HL-60 (cell line): Measurements from ENCODE around the gene LVRN.

Source experiments
- CTCF ChIP-seq: IDR thresholded peaks from one replicate; pipeline ENCODE4 v1.5.1; 2011; ENCODE audit warnings: low read length, control low read depth, inconsistent platforms; ENCODE audit not compliant: insufficient read depth
- GABPA ChIP-seq: IDR thresholded peaks from 2 replicates; pipeline ENCODE4 v1.6.1; 2012; ENCODE audit warnings: low read depth
- POLR2AphosphoS5 ChIP-seq: IDR thresholded peaks from 2 replicates; pipeline ENCODE4 v1.6.1; 2012; ENCODE audit warnings: low read depth

DNA sequence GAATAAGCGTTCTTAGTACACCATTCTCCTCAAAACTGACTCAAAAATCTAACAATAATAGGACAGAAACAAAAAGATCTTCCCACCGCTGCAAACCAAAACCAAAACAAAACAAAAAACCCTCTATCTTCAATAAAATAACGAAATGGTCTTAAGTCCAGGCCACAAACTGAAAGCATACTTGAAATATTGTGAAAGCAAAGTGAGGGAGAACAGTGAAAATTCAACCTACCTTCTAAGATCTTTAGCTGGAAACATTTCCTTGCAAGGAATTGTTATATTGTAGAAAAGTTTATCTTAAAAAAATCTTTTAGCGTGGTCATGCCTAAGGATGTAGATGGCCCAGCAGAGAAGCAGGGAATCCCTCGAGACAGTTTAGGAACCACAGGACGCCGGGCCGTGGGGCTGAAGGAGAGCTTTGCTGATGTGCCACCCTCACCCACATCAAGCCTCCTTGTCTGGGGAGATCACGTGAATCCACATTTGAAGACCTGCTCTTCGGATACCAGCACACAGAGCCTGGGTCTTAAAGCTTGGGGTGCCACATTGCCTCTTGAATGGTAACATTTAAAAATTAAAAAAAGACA lies 27.8 kb upstream of the LVRN start:
- TF ChIP-seq CTCF = no peak
- TF ChIP-seq GABPA = no peak
- TF ChIP-seq POLR2AphosphoS5 = no peak
